ENCODE data around the gene NIN. TPM values are rescaled to one million over a fixed set of nuclear protein-coding genes. Genes with fewer than 3 reads are reported as not detected.
A peak's percentile ranks its signal among the peaks of the same experiment; 100 is the strongest.

Gene NIN
- total and polyA plus RNA-seq, 4 donors, result 1.7 to 11.1 (median 4.0) TPM

DNA sequence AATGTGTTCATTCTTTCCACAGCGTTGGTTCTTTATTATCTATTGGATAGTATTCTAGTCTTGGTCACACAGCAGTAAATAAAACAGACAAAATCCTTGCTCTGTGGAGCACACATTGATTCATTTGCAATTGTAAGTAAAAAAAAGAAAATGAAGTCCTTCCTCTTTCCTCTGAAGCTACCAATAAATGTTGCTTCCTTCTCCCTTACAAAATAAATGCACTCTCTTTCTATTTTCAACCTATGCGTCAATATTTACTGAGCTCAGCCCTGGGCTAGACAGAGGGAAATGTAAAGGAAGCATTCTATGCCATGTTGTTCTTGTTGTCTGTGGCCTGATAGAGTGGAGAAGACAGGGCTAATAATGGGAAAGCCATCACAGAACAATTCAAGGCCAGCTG lies 43.8 kb upstream of the NIN start:
- no peak for DNase-seq (ENCODE audit: low spot score)
- H3K4me1 ChIP-seq (ENCODE audit: control insufficient read depth in 4 of 4, insufficient read depth in 4 of 4, low read length in 3 of 4), result peaks cover 0 to 5% (median 2%) of the 10 kb centered on the region in 4 donors
- H3K27me3 ChIP-seq (ENCODE audit: control insufficient read depth in 4 of 4, insufficient read depth in 4 of 4, low read length in 3 of 4), result peaks cover 0 to 7% (median 5%) of the 10 kb centered on the region in 4 donors
- H3K9ac ChIP-seq (ENCODE audit: low read depth in 1 of 2, low read length in 2 of 2), result no peak overlapping the region
- no peak overlapping the region for H3K27ac ChIP-seq (ENCODE audit: low read depth in 1 of 2, low read length in 2 of 2)
- TF ChIP-seq, protein P1, sequence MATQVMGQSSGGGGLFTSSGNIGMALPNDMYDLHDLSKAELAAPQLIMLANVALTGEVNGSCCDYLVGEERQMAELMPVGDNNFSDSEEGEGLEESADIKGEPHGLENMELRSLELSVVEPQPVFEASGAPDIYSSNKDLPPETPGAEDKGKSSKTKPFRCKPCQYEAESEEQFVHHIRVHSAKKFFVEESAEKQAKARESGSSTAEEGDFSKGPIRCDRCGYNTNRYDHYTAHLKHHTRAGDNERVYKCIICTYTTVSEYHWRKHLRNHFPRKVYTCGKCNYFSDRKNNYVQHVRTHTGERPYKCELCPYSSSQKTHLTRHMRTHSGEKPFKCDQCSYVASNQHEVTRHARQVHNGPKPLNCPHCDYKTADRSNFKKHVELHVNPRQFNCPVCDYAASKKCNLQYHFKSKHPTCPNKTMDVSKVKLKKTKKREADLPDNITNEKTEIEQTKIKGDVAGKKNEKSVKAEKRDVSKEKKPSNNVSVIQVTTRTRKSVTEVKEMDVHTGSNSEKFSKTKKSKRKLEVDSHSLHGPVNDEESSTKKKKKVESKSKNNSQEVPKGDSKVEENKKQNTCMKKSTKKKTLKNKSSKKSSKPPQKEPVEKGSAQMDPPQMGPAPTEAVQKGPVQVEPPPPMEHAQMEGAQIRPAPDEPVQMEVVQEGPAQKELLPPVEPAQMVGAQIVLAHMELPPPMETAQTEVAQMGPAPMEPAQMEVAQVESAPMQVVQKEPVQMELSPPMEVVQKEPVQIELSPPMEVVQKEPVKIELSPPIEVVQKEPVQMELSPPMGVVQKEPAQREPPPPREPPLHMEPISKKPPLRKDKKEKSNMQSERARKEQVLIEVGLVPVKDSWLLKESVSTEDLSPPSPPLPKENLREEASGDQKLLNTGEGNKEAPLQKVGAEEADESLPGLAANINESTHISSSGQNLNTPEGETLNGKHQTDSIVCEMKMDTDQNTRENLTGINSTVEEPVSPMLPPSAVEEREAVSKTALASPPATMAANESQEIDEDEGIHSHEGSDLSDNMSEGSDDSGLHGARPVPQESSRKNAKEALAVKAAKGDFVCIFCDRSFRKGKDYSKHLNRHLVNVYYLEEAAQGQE (IDR thresholded peaks at IDR 0.05), result no peak
- no peak for TF ChIP-seq FOXA1 (IDR thresholded peaks at IDR 0.05)
- TF ChIP-seq, protein P2, sequence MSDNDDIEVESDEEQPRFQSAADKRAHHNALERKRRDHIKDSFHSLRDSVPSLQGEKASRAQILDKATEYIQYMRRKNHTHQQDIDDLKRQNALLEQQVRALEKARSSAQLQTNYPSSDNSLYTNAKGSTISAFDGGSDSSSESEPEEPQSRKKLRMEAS (IDR thresholded peaks at IDR 0.05), result no peak
- TF ChIP-seq HNF4A (conservative IDR thresholded peaks at IDR 0.05), result no peak
- TF ChIP-seq FOXA2 (IDR thresholded peaks at IDR 0.05), result no peak
- TF ChIP-seq SP1 (IDR thresholded peaks at IDR 0.05), result no peak
- TF ChIP-seq NR2F2 (IDR thresholded peaks at IDR 0.05), result no peak
- TF ChIP-seq, protein P3, sequence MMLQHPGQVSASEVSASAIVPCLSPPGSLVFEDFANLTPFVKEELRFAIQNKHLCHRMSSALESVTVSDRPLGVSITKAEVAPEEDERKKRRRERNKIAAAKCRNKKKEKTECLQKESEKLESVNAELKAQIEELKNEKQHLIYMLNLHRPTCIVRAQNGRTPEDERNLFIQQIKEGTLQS (IDR thresholded peaks at IDR 0.05), result no peak
- no peak for TF ChIP-seq EGR1 (IDR thresholded peaks at IDR 0.05; ENCODE audit: low read depth in 2 of 2)
- 65% methylated on average over 2 of the region's 2 CpGs for WGBS
- no peak overlapping the region for H3K4me3 ChIP-seq (ENCODE audit: low read depth in 1 of 3, low read length in 3 of 3)
- H3K9me3 ChIP-seq (ENCODE audit: control insufficient read depth in 4 of 4, low read length in 3 of 4), result no peaks in the 10 kb centered on the region
- H3K36me3 ChIP-seq (ENCODE audit: control insufficient read depth in 4 of 4, insufficient read depth in 3 of 4, low read depth in 1 of 4, low read length in 3 of 4), result no peaks in the 10 kb centered on the region

DNA sequence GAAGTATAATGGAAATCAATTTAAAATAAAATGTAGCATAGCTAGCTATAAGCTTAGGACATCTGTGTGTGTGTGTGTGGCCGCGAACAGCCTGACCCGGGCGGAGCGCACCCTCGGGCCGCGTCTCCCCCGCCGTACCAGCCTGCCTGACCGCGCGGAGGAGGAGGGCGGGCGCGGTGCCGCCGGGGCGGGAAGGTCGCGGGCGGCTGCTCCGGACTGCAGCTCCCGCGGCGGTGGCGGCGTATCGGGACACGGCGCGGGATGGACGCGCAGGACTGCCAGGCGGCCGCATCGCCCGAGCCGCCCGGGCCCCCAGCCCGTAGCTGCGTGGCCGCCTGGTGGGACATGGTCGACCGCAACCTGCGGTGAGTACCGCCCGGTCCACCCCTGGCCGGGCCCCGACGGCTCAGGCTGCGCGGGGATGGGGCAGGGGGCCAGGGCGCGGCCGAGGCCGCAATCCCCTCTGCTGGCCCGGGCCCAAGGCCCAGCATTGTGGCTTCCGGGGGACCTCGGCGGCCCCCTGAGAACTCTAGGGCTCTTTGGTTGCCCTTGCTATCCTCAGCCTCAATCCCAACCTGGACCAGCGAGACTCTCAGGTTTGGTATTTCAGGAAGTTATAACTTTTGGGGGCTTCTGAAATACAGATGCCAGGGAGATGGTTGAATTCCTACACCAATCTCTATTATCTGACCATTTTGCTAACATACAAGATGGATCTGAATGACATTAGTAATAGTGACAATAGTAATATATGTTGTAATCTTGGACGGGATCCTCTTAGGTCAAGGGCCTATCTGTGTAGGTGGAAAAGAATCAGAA lies 41.2 kb upstream of the NIN start, which contains the start of gene ABHD12B:
ABHD12B (plus strand) TSS at position 140 of the 819 bp plus-strand sequence; CDS start at position 262, 122 bp downstream.
- DNase-seq (ENCODE audit: low spot score), result no peak

More for the DNA sequence above, 41.2 kb upstream of the NIN start, which contains the start of gene ABHD12B:
- peaks cover 0 to 5% (median 2%) of the 10 kb centered on the region in 4 donors for H3K4me1 ChIP-seq (ENCODE audit: control insufficient read depth in 4 of 4, insufficient read depth in 4 of 4, low read length in 3 of 4)
- peak within 1 kb of the TSS in 1 of 3 donors; percentile 34 for H3K4me3 ChIP-seq (ENCODE audit: low read depth in 1 of 3, low read length in 3 of 3)
- H3K9ac ChIP-seq (ENCODE audit: low read depth in 1 of 2, low read length in 2 of 2), result no peak within 1 kb of the TSS
- peaks cover 0 to 7% (median 5%) of the 10 kb centered on the region in 4 donors for H3K27me3 ChIP-seq (ENCODE audit: control insufficient read depth in 4 of 4, insufficient read depth in 4 of 4, low read length in 3 of 4)
- H3K9me3 ChIP-seq (ENCODE audit: control insufficient read depth in 4 of 4, low read length in 3 of 4), result no peaks in the 10 kb centered on the region
- H3K36me3 ChIP-seq (ENCODE audit: control insufficient read depth in 4 of 4, insufficient read depth in 3 of 4, low read depth in 1 of 4, low read length in 3 of 4), result no peaks in the 10 kb centered on the region
- WGBS, result 14% methylated on average over 63 of the region's 63 CpGs
- no peak within 1 kb of the TSS for H3K27ac ChIP-seq (ENCODE audit: low read depth in 1 of 2, low read length in 2 of 2)
- TF ChIP-seq, protein P1 (IDR thresholded peaks at IDR 0.05), result no peak
- TF ChIP-seq HNF4G (IDR thresholded peaks at IDR 0.05), result no peak
- no peak for TF ChIP-seq FOXA2 (IDR thresholded peaks at IDR 0.05)
- TF ChIP-seq, protein P3 (IDR thresholded peaks at IDR 0.05), result no peak
- TF ChIP-seq SP1 (IDR thresholded peaks at IDR 0.05), result no peak
- TF ChIP-seq NR2F2 (IDR thresholded peaks at IDR 0.05), result no peak
- no peak for TF ChIP-seq RXRA (IDR thresholded peaks at IDR 0.05)

Measured in liver (tissue), 9 donors.